T-helper 1 cell (primary cell): Measurements from ENCODE around the gene CACNA2D3.

ENCODE experiments used
- DNase-seq, 5 donors: peaks; one replicate each; pipeline ENCODE4 v3.0.0-alpha.2; 2012 to 2020

Gene CACNA2D3

GRCh38 chr3:54771050-54771449, 648.7 kb downstream of the CACNA2D3 start:
- no peak for DNase-seq

GRCh38 chr3:54772051-54772450, 649.7 kb downstream of the CACNA2D3 start:
- DNase-seq, result no peak

GRCh38 chr3:54772746-54773145, 650.4 kb downstream of the CACNA2D3 start:
- no peak for DNase-seq

GRCh38 chr3:54773271-54773670, 650.9 kb downstream of the CACNA2D3 start:
- no peak for DNase-seq

GRCh38 chr3:54776601-54777000, 654.2 kb downstream of the CACNA2D3 start:
- no peak for DNase-seq

GRCh38 chr3:54777141-54777540, 654.8 kb downstream of the CACNA2D3 start:
- no peak for DNase-seq

- DNase-seq, result no peak
Measured at GRCh38 chr3:54780336-54780735, 658.0 kb downstream of the CACNA2D3 start.

GRCh38 chr3:54781728-54782127, 659.4 kb downstream of the CACNA2D3 start:
- DNase-seq, result no peak

- no peak for DNase-seq
Measured at GRCh38 chr3:54783611-54784010, 661.3 kb downstream of the CACNA2D3 start.

- DNase-seq, result no peak
Measured at GRCh38 chr3:54784021-54784420, 661.7 kb downstream of the CACNA2D3 start.

- no peak for DNase-seq
Measured at GRCh38 chr3:54785976-54786375, 663.6 kb downstream of the CACNA2D3 start.

- DNase-seq, result no peak
Measured at GRCh38 chr3:54790051-54790450, 667.7 kb downstream of the CACNA2D3 start.

GRCh38 chr3:54791501-54792156, 669.3 kb downstream of the CACNA2D3 start:
- DNase-seq, result no peak

GRCh38 chr3:54792584-54792983, 670.2 kb downstream of the CACNA2D3 start:
- no peak for DNase-seq

- no peak for DNase-seq
Measured at GRCh38 chr3:54793171-54793570, 670.8 kb downstream of the CACNA2D3 start.

- DNase-seq, result no peak
Measured at GRCh38 chr3:54797111-54797510, 674.8 kb downstream of the CACNA2D3 start.

GRCh38 chr3:54800478-54800877, 678.1 kb downstream of the CACNA2D3 start:
- DNase-seq, result no peak

- no peak for DNase-seq
Measured at GRCh38 chr3:54801977-54802376, 679.6 kb downstream of the CACNA2D3 start.

- DNase-seq, result no peak
Measured at GRCh38 chr3:54810401-54810800, 688.0 kb downstream of the CACNA2D3 start.

GRCh38 chr3:54814224-54814623, 691.9 kb downstream of the CACNA2D3 start:
- no peak for DNase-seq

GRCh38 chr3:54817628-54818027, 695.3 kb downstream of the CACNA2D3 start:
- no peak for DNase-seq

- DNase-seq, result no peak
Measured at GRCh38 chr3:54818486-54818885, 696.1 kb downstream of the CACNA2D3 start.

- no peak for DNase-seq
Measured at GRCh38 chr3:54818942-54819341, 696.6 kb downstream of the CACNA2D3 start.

GRCh38 chr3:54819946-54820345, 697.6 kb downstream of the CACNA2D3 start:
- no peak for DNase-seq

- no peak for DNase-seq
Measured at GRCh38 chr3:54822206-54822605, 699.9 kb downstream of the CACNA2D3 start.
